ENCODE measurements around the gene SLC5A4. TPM values are rescaled to one million over a fixed set of nuclear protein-coding genes. Genes with fewer than 3 reads are reported as not detected.

SLC5A4 gene
- total and polyA plus RNA-seq, 10 of the 15 experiments (the other 5 are each of a cell fraction or from before 2014, with no cell fraction given) = not detected

GRCh38 chr22:32203181-32204039, 51.7 kb downstream of the SLC5A4 start:
- H3K4me1 ChIP-seq (ENCODE audit: control insufficient read depth, insufficient read depth, low read length) = no peaks in the 10 kb centered on the region
- H2AFZ ChIP-seq (ENCODE audit: control insufficient read depth, low read depth, low read length) = no peak overlapping the region
- no peak for DNase-seq (ENCODE audit: low read depth, low spot score)
- no peak overlapping the region for H3K9ac ChIP-seq (ENCODE audit: control insufficient read depth, insufficient read depth, low read length)
- no peaks in the 10 kb centered on the region for H4K20me1 ChIP-seq (ENCODE audit: control insufficient read depth, insufficient read depth)
- H3K27ac ChIP-seq (ENCODE audit: control insufficient read depth, insufficient read depth) = no peak overlapping the region
- H3K4me2 ChIP-seq (ENCODE audit: control insufficient read depth, insufficient read depth) = no peak overlapping the region
- H3K27me3 ChIP-seq (replicated peaks in 1 of 2; ENCODE audit: control insufficient read depth in 2 of 2, insufficient read depth in 2 of 2, low read length in 1 of 2) = peaks cover 0 to 4% of the 10 kb centered on the region in 2 experiments; a peak in 2 of 4 replicates
- ChIA-PET RAD21 (ENCODE audit: unreplicated experiment) (no interaction called here), CTCF (no interaction called here), SMC1A (ENCODE audit: uncharacterized antibody, unreplicated experiment) (no interaction called here), POLR2A (no interaction called here)
- WGBS (ENCODE audit: insufficient coverage, insufficient replicate concordance, low lambda C conversion rate, missing lambda C conversion rate) = 43% methylated on average over 37 of the region's 53 CpGs
- H3K36me3 ChIP-seq (ENCODE audit: control insufficient read depth in 2 of 2, insufficient read depth in 2 of 2, low read length in 1 of 2) = no peaks in the 10 kb centered on the region
- ATAC-seq = no peak
- H3K4me3 ChIP-seq = no peak overlapping the region
- in situ Hi-C loops (cut with MboI) (no loop called here), intact Hi-C loops (cut with micrococcal nuclease; ENCODE audit: unreplicated experiment) (loop anchor here (5.0 to 10.0 kb wide), 2 partner anchors 99 to 269 kb away; partner anchors contain the start of gene FBXO7)
- H3K9me3 ChIP-seq (replicated peaks; ENCODE audit: control insufficient read depth, insufficient read depth, low read length) = no peaks in the 10 kb centered on the region
- FAIRE-seq = no peak
- BruUV-seq (replicated peaks) = no TSS peak
- TF ChIP-seq SMC3 (IDR thresholded peaks at IDR 0.05; ENCODE audit: borderline replicate concordance, low read length) (no peak), WRNIP1 (IDR thresholded peaks at IDR 0.05; ENCODE audit: borderline replicate concordance, low read depth, low read length) (no peak), PML (IDR thresholded peaks at IDR 0.05; ENCODE audit: low read length) (no peak), ZBTB4 (CRISPR knock-in tag; IDR thresholded peaks at IDR 0.05) (no peak)
- H3K79me2 ChIP-seq (ENCODE audit: control insufficient read depth, insufficient read depth, low read length) = no peaks in the 10 kb centered on the region
